ENCODE results near the gene BCAN. TPM values are rescaled to one million over a fixed set of nuclear protein-coding genes. Genes with fewer than 3 reads are reported as not detected.

BCAN gene
- polyA plus RNA-seq, 2 of the 4 experiments (the other 2 are of a cell fraction): not detected

DNA sequence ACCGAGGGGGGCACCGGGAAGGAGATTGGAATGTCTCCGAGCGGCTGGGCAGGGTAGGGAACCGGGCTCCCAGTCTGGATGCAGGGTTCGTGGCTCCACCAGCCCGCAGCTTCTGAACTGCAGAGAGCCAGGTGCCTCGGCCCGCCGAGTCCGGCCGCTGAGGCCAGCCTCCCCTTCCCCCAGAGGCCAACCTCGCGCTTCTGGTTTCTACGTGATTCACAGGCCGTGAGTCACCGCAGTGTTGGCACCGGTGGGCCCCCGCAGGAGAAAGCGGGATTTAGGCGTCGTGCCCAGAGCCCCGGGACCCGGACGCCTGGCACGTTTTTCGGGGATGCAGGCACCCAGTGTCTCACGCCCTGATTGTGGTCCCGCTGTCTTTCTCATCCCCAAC lies 63.0 kb downstream of the BCAN start:
- Histone ChIP-seq H3K4me2 (peak overlapping the region; percentile 99), H3K9me3 (no peaks in the 10 kb centered on the region), H3K4me1 (peaks cover 50% of the 10 kb centered on the region), H3K4me3 (peak overlapping the region; percentile 45), H3K27ac (peak overlapping the region; percentile 65 to 86)
- ChIA-PET CTCF (interaction anchor here (1.0 to 52.1 kb wide), 10 partner anchors 11 to 94 kb away, joined by 3 to 2258 read pairs (median 6); partner anchors contain the start of genes CRABP2, ISG20L2, METTL25B and NES), POLR2A (interaction anchor here (1.1 kb wide), 1 partner anchor 9 kb away, joined by 3 read pairs; no protein-coding TSS in a partner anchor)
- FAIRE-seq: no peak
- 20% methylated on average over 21 of the region's 29 CpGs for WGBS (ENCODE audit: missing lambda C conversion rate)
- TF ChIP-seq CHD4 (IDR thresholded peaks at IDR 0.05; ENCODE audit: borderline replicate concordance) (no peak), FOSL2 (IDR thresholded peaks at IDR 0.05) (peak; percentile 41; the same call in 1 of the 2 replicates), FOSL2 (CRISPR knock-in tag; IDR thresholded peaks at IDR 0.05) (peak; percentile 85), JUN (IDR thresholded peaks at IDR 0.05) (0 out of 5 replicates have a peak, but pooled peaks of 1 of the 2 experiments have one; percentile 27), RCOR1 (IDR thresholded peaks at IDR 0.05; ENCODE audit: low read depth, low read length) (no peak), EHF (CRISPR knock-in tag; IDR thresholded peaks at IDR 0.05) (no peak), CHD2 (IDR thresholded peaks at IDR 0.05; ENCODE audit: low read length, partially characterized antibody) (peak; percentile 13), FOXS1 (CRISPR knock-in tag; IDR thresholded peaks at IDR 0.05) (no peak), MAX (IDR thresholded peaks at IDR 0.05) (peak; percentile 89)
- TF ChIP-seq, protein P1, sequence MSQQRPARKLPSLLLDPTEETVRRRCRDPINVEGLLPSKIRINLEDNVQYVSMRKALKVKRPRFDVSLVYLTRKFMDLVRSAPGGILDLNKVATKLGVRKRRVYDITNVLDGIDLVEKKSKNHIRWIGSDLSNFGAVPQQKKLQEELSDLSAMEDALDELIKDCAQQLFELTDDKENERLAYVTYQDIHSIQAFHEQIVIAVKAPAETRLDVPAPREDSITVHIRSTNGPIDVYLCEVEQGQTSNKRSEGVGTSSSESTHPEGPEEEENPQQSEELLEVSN (IDR thresholded peaks at IDR 0.05; ENCODE audit: borderline replicate concordance, low read depth): peak; percentile 95
- peak; percentile 32 to 55; a peak in 4 of 6 replicates for ATAC-seq
- DNase-seq (ENCODE audit: low read depth in 1 of 2, low spot score in 1 of 2): peak; percentile 43 to 53

GRCh38 chr1:156705321-156705917 lies 63.5 kb downstream of the BCAN start, which contains the start of gene CRABP2:
Gene CRABP2 (minus strand): TSS chr1:156705583. CDS start chr1:156705446, 137 bp downstream.
- 8% methylated on average over 21 of the region's 42 CpGs for WGBS (ENCODE audit: missing lambda C conversion rate)
- peaks cover 55% of the 10 kb centered on the region for H3K4me1 ChIP-seq
- H3K9me3 ChIP-seq: no peaks in the 10 kb centered on the region
- peak within 1 kb of the TSS; percentile 65 to 86 for H3K27ac ChIP-seq
- H3K4me3 ChIP-seq: peak within 1 kb of the TSS; percentile 45
- ATAC-seq: peak; percentile 2 to 46; a peak in 5 of 6 replicates
- POLR2A ChIA-PET: interaction anchor here (1.1 to 1.6 kb wide), 3 partner anchors 10 to 23 kb away, joined by 3 to 5 read pairs (median 5); partner anchors contain the start of genes ISG20L2 and METTL25B
- H3K4me2 ChIP-seq: peak within 1 kb of the TSS; percentile 99
- TF ChIP-seq KDM1A (IDR thresholded peaks at IDR 0.05; ENCODE audit: low read depth) (no peak), RFX5 (IDR thresholded peaks at IDR 0.05) (no peak)
- TF ChIP-seq, protein P1 (IDR thresholded peaks at IDR 0.05; ENCODE audit: borderline replicate concordance, low read depth): peak; percentile 21; the same call in 1 of the 2 replicates
- CTCF ChIA-PET: interaction anchor here (0.8 to 52.1 kb wide), 21 partner anchors 11 to 222 kb away, joined by 3 to 2258 read pairs (median 4); partner anchors contain the start of genes CRABP2, INSRR, ISG20L2 and METTL25B
- FAIRE-seq: no peak
- DNase-seq (ENCODE audit: low read depth in 1 of 2, low spot score in 1 of 2): no peak

- FAIRE-seq (no peak), DNase-seq (ENCODE audit: low read depth in 1 of 2, low spot score in 1 of 2) (peak; percentile 53 to 62), ATAC-seq (peak; percentile 28 to 66; a peak in 4 of 6 replicates)
- WGBS (ENCODE audit: missing lambda C conversion rate): 45% methylated on average over 28 of the region's 45 CpGs
- TF ChIP-seq, protein P2, sequence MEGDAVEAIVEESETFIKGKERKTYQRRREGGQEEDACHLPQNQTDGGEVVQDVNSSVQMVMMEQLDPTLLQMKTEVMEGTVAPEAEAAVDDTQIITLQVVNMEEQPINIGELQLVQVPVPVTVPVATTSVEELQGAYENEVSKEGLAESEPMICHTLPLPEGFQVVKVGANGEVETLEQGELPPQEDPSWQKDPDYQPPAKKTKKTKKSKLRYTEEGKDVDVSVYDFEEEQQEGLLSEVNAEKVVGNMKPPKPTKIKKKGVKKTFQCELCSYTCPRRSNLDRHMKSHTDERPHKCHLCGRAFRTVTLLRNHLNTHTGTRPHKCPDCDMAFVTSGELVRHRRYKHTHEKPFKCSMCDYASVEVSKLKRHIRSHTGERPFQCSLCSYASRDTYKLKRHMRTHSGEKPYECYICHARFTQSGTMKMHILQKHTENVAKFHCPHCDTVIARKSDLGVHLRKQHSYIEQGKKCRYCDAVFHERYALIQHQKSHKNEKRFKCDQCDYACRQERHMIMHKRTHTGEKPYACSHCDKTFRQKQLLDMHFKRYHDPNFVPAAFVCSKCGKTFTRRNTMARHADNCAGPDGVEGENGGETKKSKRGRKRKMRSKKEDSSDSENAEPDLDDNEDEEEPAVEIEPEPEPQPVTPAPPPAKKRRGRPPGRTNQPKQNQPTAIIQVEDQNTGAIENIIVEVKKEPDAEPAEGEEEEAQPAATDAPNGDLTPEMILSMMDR (IDR thresholded peaks at IDR 0.05): peak; percentile 88
- TF ChIP-seq, protein P3, sequence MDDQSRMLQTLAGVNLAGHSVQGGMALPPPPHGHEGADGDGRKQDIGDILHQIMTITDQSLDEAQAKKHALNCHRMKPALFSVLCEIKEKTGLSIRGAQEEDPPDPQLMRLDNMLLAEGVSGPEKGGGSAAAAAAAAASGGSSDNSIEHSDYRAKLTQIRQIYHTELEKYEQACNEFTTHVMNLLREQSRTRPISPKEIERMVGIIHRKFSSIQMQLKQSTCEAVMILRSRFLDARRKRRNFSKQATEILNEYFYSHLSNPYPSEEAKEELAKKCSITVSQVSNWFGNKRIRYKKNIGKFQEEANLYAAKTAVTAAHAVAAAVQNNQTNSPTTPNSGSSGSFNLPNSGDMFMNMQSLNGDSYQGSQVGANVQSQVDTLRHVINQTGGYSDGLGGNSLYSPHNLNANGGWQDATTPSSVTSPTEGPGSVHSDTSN (IDR thresholded peaks at IDR 0.05): no peak
- TF ChIP-seq ZC3H11A (IDR thresholded peaks at IDR 0.05): no peak
- no peak for TF ChIP-seq CHD4 (IDR thresholded peaks at IDR 0.05; ENCODE audit: borderline replicate concordance)
- no peak for TF ChIP-seq HEYL (CRISPR knock-in tag; IDR thresholded peaks at IDR 0.05)
- TF ChIP-seq MAZ (IDR thresholded peaks at IDR 0.05; ENCODE audit: borderline replicate concordance, low read depth, low read length): no peak
- TF ChIP-seq JUNB (IDR thresholded peaks at IDR 0.05): no peak
- no peak for TF ChIP-seq ZFP36 (IDR thresholded peaks at IDR 0.05; ENCODE audit: borderline replicate concordance, partially characterized antibody)
- TF ChIP-seq CBX8 (IDR thresholded peaks at IDR 0.05): no peak
- TF ChIP-seq CEBPB (IDR thresholded peaks at IDR 0.05): no peak
- TF ChIP-seq SMC3 (IDR thresholded peaks at IDR 0.05): peak; percentile 75
- no peak for TF ChIP-seq FOXS1 (CRISPR knock-in tag; IDR thresholded peaks at IDR 0.05)
- no peak for TF ChIP-seq ZSCAN20 (CRISPR knock-in tag; IDR thresholded peaks at IDR 0.05)
- no peak for TF ChIP-seq CHD2 (IDR thresholded peaks at IDR 0.05; ENCODE audit: low read length, partially characterized antibody)
- TF ChIP-seq KDM5A (IDR thresholded peaks at IDR 0.05): no peak
- TF ChIP-seq RAD21 (conservative IDR thresholded peaks at IDR 0.05 in 1 of 2, IDR thresholded peaks at IDR 0.05 in 1 of 2): peak; percentile 67 to 80
- H3K27ac ChIP-seq: peak overlapping the region; percentile 65 to 86; a peak in 5 of 6 replicates
- no peaks in the 10 kb centered on the region for H3K9me3 ChIP-seq
- peak overlapping the region; percentile 45 for H3K4me3 ChIP-seq
- ChIA-PET CTCF (interaction anchor here (0.6 to 52.1 kb wide), 26 partner anchors 10 to 221 kb away, joined by 3 to 2258 read pairs (median 4); partner anchors contain the start of genes CRABP2, INSRR, ISG20L2 and METTL25B), POLR2A (interaction anchor here (0.7 to 1.6 kb wide), 4 partner anchors 10 to 45 kb away, joined by 3 to 5 read pairs (median 4); partner anchors contain the start of genes ISG20L2 and METTL25B)
- peak overlapping the region; percentile 99 for H3K4me2 ChIP-seq
- H3K4me1 ChIP-seq: peaks cover 61% of the 10 kb centered on the region
These were observed 64.2 kb downstream of the BCAN start for GRCh38 chr1:156705918-156706656.

Measured in A549 (cell line).